GM13976 (cell line): ENCODE measurements around the gene PDZD4.

ENCODE experiments used
- DNase-seq: peaks from one replicate; pipeline ENCODE4 v3.0.0; 2012; ENCODE audit warnings: low spot score
- CTCF ChIP-seq: IDR thresholded peaks from 2 replicates; pipeline ENCODE4 v1.5.1; 2012; ENCODE audit warnings: borderline replicate concordance, mild to moderate bottlenecking; ENCODE audit not compliant: insufficient read depth; ENCODE audit errors: extremely low read depth, missing control alignments, control extremely low read depth
- in situ Hi-C: fragments of 300-500 bp; cut with MboI; formaldehyde crosslinking; loops from one replicate; pipeline ENCODE4 v1.12.0; 2022; ENCODE audit warnings: low sequenced_read_pairs, mixed read lengths, inconsistent platforms; ENCODE audit not compliant: unreplicated experiment

The PDZD4 gene

GRCh38 chrX:153844509-153845082, 14.3 kb upstream of the PDZD4 start:
- in situ Hi-C loops = no loop called here
- no peak for TF ChIP-seq CTCF
- DNase-seq = no peak

- in situ Hi-C loops = no loop called here
- no peak for DNase-seq
- no peak for TF ChIP-seq CTCF
These were observed 6.6 kb upstream of the PDZD4 start for GRCh38 chrX:153836921-153837320.

- in situ Hi-C loops = no loop called here
- DNase-seq = no peak
- TF ChIP-seq CTCF = no peak
These were observed 2.4 kb upstream of the PDZD4 start for GRCh38 chrX:153832728-153833127.

GRCh38 chrX:153831429-153832150, 1.2 kb upstream of the PDZD4 start:
- in situ Hi-C loops = no loop called here
- peak; percentile 11 for DNase-seq
- no peak for TF ChIP-seq CTCF

- peak; percentile 18 for DNase-seq
- no peak for TF ChIP-seq CTCF
- in situ Hi-C loops = no loop called here
These were observed 490 bp upstream of the PDZD4 start for GRCh38 chrX:153830640-153831428.

GRCh38 chrX:153829549-153829798, 870 bp downstream of the PDZD4 start:
- TF ChIP-seq CTCF = no peak
- DNase-seq = peak; percentile 8
- in situ Hi-C loops = no loop called here
